Adipose tissue (tissue), 3 donors: Measurements from ENCODE around the gene ANKLE2. TPM values are rescaled to one million over a fixed set of nuclear protein-coding genes. Genes with fewer than 3 reads are reported as not detected.

ENCODE experiments used
- H3K27ac ChIP-seq: one replicate; pipeline ENCODE4 v1.5.1; 2013; ENCODE audit warnings: low read depth, low read length
- WGBS, 3 donors: extraction: QIAGEN DNeasy Blood & Tissue Kit; methylation state at CpG; one replicate each; pipeline ENCODE4 v1.1.7; 2013; 5-methylcytosine and 5-hydroxymethylcytosine counted together
- polyA plus RNA-seq, 3 donors: library from polyadenylated mRNA; stranded (reverse); fragments of 200-250 nt; gene quantifications; one replicate each; pipeline ENCODE4 v1.2.3, GENCODE V29; 2013
- donor health status: healthy with polysubstance abuse.
- donor health status: Bipolar disorder and iron deficiency.
- donor health status: healthy.

Gene ANKLE2
- polyA plus RNA-seq, 3 donors = 18.2 to 58.2 (median 19.2) TPM

GRCh38 chr12:132675757-132676432 is 85.7 kb downstream of the ANKLE2 start:
- WGBS, 3 donors = 90 to 95% (median 91%) methylated on average over 14 of the region's 14 CpGs
- H3K27ac ChIP-seq = no peak overlapping the region

Other genes with a start within 250 kb of the ANKLE2 start
- under 1 TPM in 2 of 3 donors, not detected in 1; 0.14 to 0.18 TPM for gene LRCOL1, start 151.2 kb downstream of the ANKLE2 start, polyA plus RNA-seq
- gene P2RX2, start 143.1 kb downstream of the ANKLE2 start, polyA plus RNA-seq = 1 to 10 TPM in 1 of 3 donors, under 1 TPM in 2; 0.37 to 1.5 (median 0.38) TPM
- 10 to 100 TPM; 13.7 to 27.6 (median 15.0) TPM for gene POLE, start 74.5 kb downstream of the ANKLE2 start, polyA plus RNA-seq
- 10 to 100 TPM; 30.8 to 76.3 (median 39.6) TPM for gene PXMP2, start 74.2 kb downstream of the ANKLE2 start, polyA plus RNA-seq
- gene PGAM5, start 51.0 kb downstream of the ANKLE2 start, polyA plus RNA-seq = 10 to 100 TPM; 11.2 to 14.5 (median 12.2) TPM
- 10 to 100 TPM; 13.2 to 34.8 (median 14.1) TPM for gene GOLGA3, start 67.0 kb upstream of the ANKLE2 start, polyA plus RNA-seq
- gene CHFR, start 125.8 kb upstream of the ANKLE2 start, polyA plus RNA-seq = 10 to 100 TPM; 12.8 to 21.0 (median 19.1) TPM
- 1 to 10 TPM; 2.4 to 2.9 (median 2.7) TPM for gene ZNF605, start 194.5 kb upstream of the ANKLE2 start, polyA plus RNA-seq
- gene ZNF26, start 224.5 kb upstream of the ANKLE2 start, polyA plus RNA-seq = 1 to 10 TPM; 2.3 to 7.2 (median 3.0) TPM